ENCODE results near the gene ADGRD1.

Gene ADGRD1

GRCh38 chr12:131092901-131093603 is 139.3 kb downstream of the ADGRD1 start:
- Histone ChIP-seq H3K4me3 (ENCODE audit: low read depth, low read length) (no peak overlapping the region), H3K9ac (ENCODE audit: low read depth, low read length) (no peak overlapping the region), H3K36me3 (ENCODE audit: control insufficient read depth, insufficient read depth, low read length) (no peaks in the 10 kb centered on the region), H3K27me3 (ENCODE audit: control insufficient read depth, insufficient read depth, low read length) (no peaks in the 10 kb centered on the region), H3K9me3 (ENCODE audit: control insufficient read depth, insufficient read depth, low read length) (no peaks in the 10 kb centered on the region), H3K4me1 (ENCODE audit: control insufficient read depth, insufficient read depth, low read length) (no peaks in the 10 kb centered on the region)

GRCh38 chr12:131093604-131093955 is 139.9 kb downstream of the ADGRD1 start:
- H3K36me3 ChIP-seq (ENCODE audit: control insufficient read depth, insufficient read depth, low read length) = no peaks in the 10 kb centered on the region
- no peak overlapping the region for H3K4me3 ChIP-seq (ENCODE audit: low read depth, low read length)
- H3K27me3 ChIP-seq (ENCODE audit: control insufficient read depth, insufficient read depth, low read length) = no peaks in the 10 kb centered on the region
- no peaks in the 10 kb centered on the region for H3K4me1 ChIP-seq (ENCODE audit: control insufficient read depth, insufficient read depth, low read length)
- no peak overlapping the region for H3K9ac ChIP-seq (ENCODE audit: low read depth, low read length)
- H3K9me3 ChIP-seq (ENCODE audit: control insufficient read depth, insufficient read depth, low read length) = no peaks in the 10 kb centered on the region

- Histone ChIP-seq H3K4me3 (ENCODE audit: low read depth, low read length) (no peak overlapping the region), H3K36me3 (ENCODE audit: control insufficient read depth, insufficient read depth, low read length) (no peaks in the 10 kb centered on the region), H3K4me1 (ENCODE audit: control insufficient read depth, insufficient read depth, low read length) (no peaks in the 10 kb centered on the region), H3K27me3 (ENCODE audit: control insufficient read depth, insufficient read depth, low read length) (no peaks in the 10 kb centered on the region), H3K9ac (ENCODE audit: low read depth, low read length) (no peak overlapping the region), H3K9me3 (ENCODE audit: control insufficient read depth, insufficient read depth, low read length) (no peaks in the 10 kb centered on the region)
Measured at GRCh38 chr12:131093971-131094830, 140.5 kb downstream of the ADGRD1 start.

GRCh38 chr12:131094831-131095805 is 141.4 kb downstream of the ADGRD1 start:
- no peaks in the 10 kb centered on the region for H3K27me3 ChIP-seq (ENCODE audit: control insufficient read depth, insufficient read depth, low read length)
- H3K4me3 ChIP-seq (ENCODE audit: low read depth, low read length) = no peak overlapping the region

GRCh38 chr12:131095826-131096680 is 142.3 kb downstream of the ADGRD1 start:
- no peaks in the 10 kb centered on the region for H3K36me3 ChIP-seq (ENCODE audit: control insufficient read depth, insufficient read depth, low read length)
- H3K9me3 ChIP-seq (ENCODE audit: control insufficient read depth, insufficient read depth, low read length) = no peaks in the 10 kb centered on the region
- no peak overlapping the region for H3K9ac ChIP-seq (ENCODE audit: low read depth, low read length)
- no peaks in the 10 kb centered on the region for H3K4me1 ChIP-seq (ENCODE audit: control insufficient read depth, insufficient read depth, low read length)
- H3K27me3 ChIP-seq (ENCODE audit: control insufficient read depth, insufficient read depth, low read length) = no peaks in the 10 kb centered on the region
- no peak overlapping the region for H3K4me3 ChIP-seq (ENCODE audit: low read depth, low read length)

More at GRCh38 chr12:131094831-131095805, 141.4 kb downstream of the ADGRD1 start:
- H3K4me1 ChIP-seq (ENCODE audit: control insufficient read depth, insufficient read depth, low read length) = no peaks in the 10 kb centered on the region
- no peaks in the 10 kb centered on the region for H3K9me3 ChIP-seq (ENCODE audit: control insufficient read depth, insufficient read depth, low read length)
- no peaks in the 10 kb centered on the region for H3K36me3 ChIP-seq (ENCODE audit: control insufficient read depth, insufficient read depth, low read length)
- H3K9ac ChIP-seq (ENCODE audit: low read depth, low read length) = no peak overlapping the region

- H3K36me3 ChIP-seq (ENCODE audit: control insufficient read depth, insufficient read depth, low read length) = no peaks in the 10 kb centered on the region
- no peak overlapping the region for H3K9ac ChIP-seq (ENCODE audit: low read depth, low read length)
- H3K4me3 ChIP-seq (ENCODE audit: low read depth, low read length) = no peak overlapping the region
- no peaks in the 10 kb centered on the region for H3K4me1 ChIP-seq (ENCODE audit: control insufficient read depth, insufficient read depth, low read length)
- no peaks in the 10 kb centered on the region for H3K9me3 ChIP-seq (ENCODE audit: control insufficient read depth, insufficient read depth, low read length)
- H3K27me3 ChIP-seq (ENCODE audit: control insufficient read depth, insufficient read depth, low read length) = no peaks in the 10 kb centered on the region
Measured at GRCh38 chr12:131096681-131097181, 143.0 kb downstream of the ADGRD1 start.

- no peaks in the 10 kb centered on the region for H3K4me1 ChIP-seq (ENCODE audit: control insufficient read depth, insufficient read depth, low read length)
- no peak overlapping the region for H3K9ac ChIP-seq (ENCODE audit: low read depth, low read length)
Measured at GRCh38 chr12:131097202-131098177, 143.8 kb downstream of the ADGRD1 start.

GRCh38 chr12:131098178-131098981 is 144.7 kb downstream of the ADGRD1 start:
- H3K9me3 ChIP-seq (ENCODE audit: control insufficient read depth, insufficient read depth, low read length) = no peaks in the 10 kb centered on the region
- no peak overlapping the region for H3K9ac ChIP-seq (ENCODE audit: low read depth, low read length)
- no peaks in the 10 kb centered on the region for H3K4me1 ChIP-seq (ENCODE audit: control insufficient read depth, insufficient read depth, low read length)
- H3K27me3 ChIP-seq (ENCODE audit: control insufficient read depth, insufficient read depth, low read length) = no peaks in the 10 kb centered on the region
- no peaks in the 10 kb centered on the region for H3K36me3 ChIP-seq (ENCODE audit: control insufficient read depth, insufficient read depth, low read length)
- no peak overlapping the region for H3K4me3 ChIP-seq (ENCODE audit: low read depth, low read length)

More at GRCh38 chr12:131097202-131098177, 143.8 kb downstream of the ADGRD1 start:
- Histone ChIP-seq H3K9me3 (ENCODE audit: control insufficient read depth, insufficient read depth, low read length) (no peaks in the 10 kb centered on the region), H3K36me3 (ENCODE audit: control insufficient read depth, insufficient read depth, low read length) (no peaks in the 10 kb centered on the region), H3K27me3 (ENCODE audit: control insufficient read depth, insufficient read depth, low read length) (no peaks in the 10 kb centered on the region), H3K4me3 (ENCODE audit: low read depth, low read length) (no peak overlapping the region)

GRCh38 chr12:131100031-131100674 is 146.4 kb downstream of the ADGRD1 start:
- Histone ChIP-seq H3K27me3 (ENCODE audit: control insufficient read depth, insufficient read depth, low read length) (no peaks in the 10 kb centered on the region), H3K4me1 (ENCODE audit: control insufficient read depth, insufficient read depth, low read length) (no peaks in the 10 kb centered on the region), H3K9ac (ENCODE audit: low read depth, low read length) (no peak overlapping the region), H3K4me3 (ENCODE audit: low read depth, low read length) (no peak overlapping the region), H3K36me3 (ENCODE audit: control insufficient read depth, insufficient read depth, low read length) (no peaks in the 10 kb centered on the region), H3K9me3 (ENCODE audit: control insufficient read depth, insufficient read depth, low read length) (no peaks in the 10 kb centered on the region)
